Testis (tissue), 2 donors: ENCODE data around the gene PHIP.

Experiments used
- POLR2A ChIP-seq: fragments of 450-650 bp; IDR thresholded peaks from one replicate; pipeline ENCODE4 v1.6.1; 2017; ENCODE audit warnings: antibody characterized with exemption, mild to moderate bottlenecking, moderate library complexity
- TF ChIP-seq, protein P1 (sequence below), 3 experiments: fragments of 450-650 bp in 2 of 3; fragments of 200-600 bp in 1 of 3; sonication (generic) in 1 of 3; IDR thresholded peaks; one replicate each; pipeline ENCODE4 v1.5.1; 2016 to 2019; ENCODE audit warnings: antibody characterized with exemption in 3 of 3, mild to moderate bottlenecking in 2 of 3, moderate library complexity in 1 of 3

DNA sequence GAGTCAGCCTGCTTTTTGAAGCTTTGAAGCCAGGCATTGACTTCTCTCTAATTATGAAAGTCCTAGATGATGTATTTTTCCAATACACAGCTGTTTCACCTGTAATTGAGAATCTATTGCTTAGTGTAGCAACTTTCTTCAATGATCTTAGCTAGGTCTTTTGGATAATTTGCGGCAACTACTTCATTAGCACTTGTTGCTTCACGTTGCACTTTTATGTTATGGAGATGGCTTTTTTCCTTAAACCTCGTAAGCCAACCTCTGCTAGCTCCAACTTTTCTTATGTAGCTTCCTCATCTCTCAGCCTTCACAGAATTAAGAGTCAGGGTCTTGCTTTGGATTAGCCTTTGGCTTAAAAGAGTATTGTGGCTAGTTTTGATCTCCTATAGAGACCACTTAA, 44.8 kb downstream of the PHIP start:
- TF ChIP-seq, protein P1, sequence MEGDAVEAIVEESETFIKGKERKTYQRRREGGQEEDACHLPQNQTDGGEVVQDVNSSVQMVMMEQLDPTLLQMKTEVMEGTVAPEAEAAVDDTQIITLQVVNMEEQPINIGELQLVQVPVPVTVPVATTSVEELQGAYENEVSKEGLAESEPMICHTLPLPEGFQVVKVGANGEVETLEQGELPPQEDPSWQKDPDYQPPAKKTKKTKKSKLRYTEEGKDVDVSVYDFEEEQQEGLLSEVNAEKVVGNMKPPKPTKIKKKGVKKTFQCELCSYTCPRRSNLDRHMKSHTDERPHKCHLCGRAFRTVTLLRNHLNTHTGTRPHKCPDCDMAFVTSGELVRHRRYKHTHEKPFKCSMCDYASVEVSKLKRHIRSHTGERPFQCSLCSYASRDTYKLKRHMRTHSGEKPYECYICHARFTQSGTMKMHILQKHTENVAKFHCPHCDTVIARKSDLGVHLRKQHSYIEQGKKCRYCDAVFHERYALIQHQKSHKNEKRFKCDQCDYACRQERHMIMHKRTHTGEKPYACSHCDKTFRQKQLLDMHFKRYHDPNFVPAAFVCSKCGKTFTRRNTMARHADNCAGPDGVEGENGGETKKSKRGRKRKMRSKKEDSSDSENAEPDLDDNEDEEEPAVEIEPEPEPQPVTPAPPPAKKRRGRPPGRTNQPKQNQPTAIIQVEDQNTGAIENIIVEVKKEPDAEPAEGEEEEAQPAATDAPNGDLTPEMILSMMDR (IDR thresholded peaks at IDR 0.05): no peak
- no peak for TF ChIP-seq POLR2A
